ENCODE results near the gene SPINK2. TPM values are rescaled to one million over a fixed set of nuclear protein-coding genes. Genes with fewer than 3 reads are reported as not detected.

The SPINK2 gene, protein sequence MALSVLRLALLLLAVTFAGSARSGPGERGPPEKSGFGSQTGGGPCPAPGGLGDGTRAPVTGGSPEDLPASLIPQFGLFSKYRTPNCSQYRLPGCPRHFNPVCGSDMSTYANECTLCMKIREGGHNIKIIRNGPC
- total RNA-seq (2.0 TPM), polyA plus RNA-seq (10 to 100 TPM in 2 of 4 donors, 1 to 10 TPM in 2; 4.2 to 21.2 (median 9.1) TPM)

- Histone ChIP-seq H3K36me3 (ENCODE audit: control insufficient read depth, insufficient read depth, low read length) (no peaks in the 10 kb centered on the region), H3K9me3 (ENCODE audit: control insufficient read depth in 2 of 2, low read length in 2 of 2) (no peaks in the 10 kb centered on the region), H3K4me1 (ENCODE audit: control insufficient read depth, insufficient read depth, low read length, poor library complexity, severe bottlenecking) (peaks cover 14% of the 10 kb centered on the region), H3K4me3 (ENCODE audit: low read depth, low read length) (peak within 1 kb of the TSS; percentile 72), H3K27me3 (ENCODE audit: control insufficient read depth, insufficient read depth, low read length) (peaks cover 2% of the 10 kb centered on the region), H3K27ac (ENCODE audit: insufficient read depth, low read length, poor library complexity, severe bottlenecking) (no peak within 1 kb of the TSS)
- Mint-ChIP-seq H3K4me1 (peaks cover 5 to 29% (median 15%) of the 10 kb centered on the region in 4 donors), H3K36me3 (peaks cover 3% of the 10 kb centered on the region), H3K4me3 (peak within 1 kb of the TSS; percentile 69 to 88 (median 82)), H3K27me3 (peaks cover 17% of the 10 kb centered on the region), H3K9me3 (no peaks in the 10 kb centered on the region), H3K27ac (peak within 1 kb of the TSS; percentile 44 to 89 (median 55))
- DNase-seq (peak; percentile 55 to 66 (median 60)), ATAC-seq (ENCODE audit: low read depth in 2 of 2) (peak; percentile 72 to 86)
Measured at GRCh38 chr4:56821381-56822243, at the start of gene SPINK2. Gene SPINK2 (minus strand): TSS chr4:56821701. CDS start chr4:56821662, 39 bp downstream.

GRCh38 chr4:56870946-56871345 lies 49.4 kb upstream of the SPINK2 start:
- Mint-ChIP-seq H3K4me3 (no peak overlapping the region), H3K4me1 (peaks cover 0 to 2% (median 0%) of the 10 kb centered on the region in 4 donors)
- ATAC-seq (ENCODE audit: low read depth in 2 of 2): no peak

DNA sequence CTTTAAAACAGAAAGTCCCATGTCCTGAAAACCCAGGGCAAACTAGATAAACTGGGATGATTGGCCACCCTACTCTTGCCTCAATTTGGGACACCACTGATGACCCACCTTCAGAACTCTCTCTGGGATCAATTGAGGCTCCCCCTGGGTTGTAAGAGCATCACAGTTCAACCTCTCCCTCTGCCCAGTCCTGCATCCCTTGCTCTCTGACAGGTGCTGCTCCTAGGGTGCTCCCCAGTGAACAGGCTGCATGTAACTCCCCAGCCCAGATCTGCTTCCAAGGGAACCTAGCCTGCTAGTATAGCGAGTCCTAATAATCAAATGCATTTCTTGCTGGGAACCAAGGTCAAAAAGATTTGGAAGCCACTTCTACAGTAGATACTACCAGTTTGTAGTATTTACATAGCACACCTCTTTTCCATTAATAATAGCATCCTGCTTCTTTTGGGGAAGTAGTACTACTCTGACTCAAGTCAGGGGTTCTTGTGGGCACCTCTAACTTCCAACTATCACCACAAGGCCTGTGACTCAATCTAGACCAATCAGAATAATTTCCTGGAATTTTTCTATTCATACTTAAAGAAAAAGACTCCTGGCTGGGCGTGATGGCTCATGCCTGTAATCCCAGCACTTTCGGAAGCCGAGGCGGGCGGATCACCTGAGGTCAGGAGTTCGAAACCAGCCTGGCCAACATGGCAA lies 42.1 kb upstream of the SPINK2 start:
- DNase-seq (no peak), ATAC-seq (ENCODE audit: low read depth in 2 of 2) (no peak)
- H3K4me1 ChIP-seq (ENCODE audit: control insufficient read depth, insufficient read depth, low read length, poor library complexity, severe bottlenecking): no peaks in the 10 kb centered on the region
- H3K36me3 ChIP-seq (ENCODE audit: control insufficient read depth, insufficient read depth, low read length): no peaks in the 10 kb centered on the region
- H3K27me3 Mint-ChIP-seq: peaks cover 9% of the 10 kb centered on the region
- H3K4me3 Mint-ChIP-seq: no peak overlapping the region
- no peaks in the 10 kb centered on the region for H3K9me3 Mint-ChIP-seq
- H3K27me3 ChIP-seq (ENCODE audit: control insufficient read depth, insufficient read depth, low read length): no peaks in the 10 kb centered on the region
- H3K27ac ChIP-seq (ENCODE audit: insufficient read depth, low read length, poor library complexity, severe bottlenecking): no peak overlapping the region
- no peaks in the 10 kb centered on the region for H3K36me3 Mint-ChIP-seq
- no peak overlapping the region for H3K4me3 ChIP-seq (ENCODE audit: low read depth, low read length)
- peak overlapping the region in 1 of 3 donors; percentile 23 for H3K27ac Mint-ChIP-seq
- no peaks in the 10 kb centered on the region for H3K4me1 Mint-ChIP-seq
- no peaks in the 10 kb centered on the region for H3K9me3 ChIP-seq (ENCODE audit: control insufficient read depth in 2 of 2, low read length in 2 of 2)

More at GRCh38 chr4:56870946-56871345, 49.4 kb upstream of the SPINK2 start:
- Mint-ChIP-seq H3K9me3 (no peaks in the 10 kb centered on the region), H3K27me3 (peaks cover 8% of the 10 kb centered on the region), H3K27ac (no peak overlapping the region), H3K36me3 (no peaks in the 10 kb centered on the region)
- DNase-seq: no peak
- Histone ChIP-seq H3K36me3 (ENCODE audit: control insufficient read depth, insufficient read depth, low read length) (no peaks in the 10 kb centered on the region), H3K4me3 (ENCODE audit: low read depth, low read length) (no peak overlapping the region), H3K27me3 (ENCODE audit: control insufficient read depth, insufficient read depth, low read length) (no peaks in the 10 kb centered on the region), H3K4me1 (ENCODE audit: control insufficient read depth, insufficient read depth, low read length, poor library complexity, severe bottlenecking) (no peaks in the 10 kb centered on the region), H3K9me3 (ENCODE audit: control insufficient read depth in 2 of 2, low read length in 2 of 2) (no peaks in the 10 kb centered on the region), H3K27ac (ENCODE audit: insufficient read depth, low read length, poor library complexity, severe bottlenecking) (no peak overlapping the region)

GRCh38 chr4:56861360-56861759 lies 39.9 kb upstream of the SPINK2 start:
- DNase-seq (no peak), ATAC-seq (ENCODE audit: low read depth in 2 of 2) (no peak)
- no peak overlapping the region for H3K4me3 ChIP-seq (ENCODE audit: low read depth, low read length)
- no peaks in the 10 kb centered on the region for H3K4me1 Mint-ChIP-seq
- no peak overlapping the region for H3K27ac Mint-ChIP-seq
- H3K9me3 ChIP-seq (ENCODE audit: control insufficient read depth in 2 of 2, low read length in 2 of 2): no peaks in the 10 kb centered on the region
- H3K36me3 Mint-ChIP-seq: no peaks in the 10 kb centered on the region
- H3K9me3 Mint-ChIP-seq: no peaks in the 10 kb centered on the region
- H3K27me3 Mint-ChIP-seq: peaks cover 11% of the 10 kb centered on the region
- H3K4me3 Mint-ChIP-seq: no peak overlapping the region
- no peaks in the 10 kb centered on the region for H3K36me3 ChIP-seq (ENCODE audit: control insufficient read depth, insufficient read depth, low read length)
- no peak overlapping the region for H3K27ac ChIP-seq (ENCODE audit: insufficient read depth, low read length, poor library complexity, severe bottlenecking)
- no peaks in the 10 kb centered on the region for H3K27me3 ChIP-seq (ENCODE audit: control insufficient read depth, insufficient read depth, low read length)
- H3K4me1 ChIP-seq (ENCODE audit: control insufficient read depth, insufficient read depth, low read length, poor library complexity, severe bottlenecking): no peaks in the 10 kb centered on the region

DNA sequence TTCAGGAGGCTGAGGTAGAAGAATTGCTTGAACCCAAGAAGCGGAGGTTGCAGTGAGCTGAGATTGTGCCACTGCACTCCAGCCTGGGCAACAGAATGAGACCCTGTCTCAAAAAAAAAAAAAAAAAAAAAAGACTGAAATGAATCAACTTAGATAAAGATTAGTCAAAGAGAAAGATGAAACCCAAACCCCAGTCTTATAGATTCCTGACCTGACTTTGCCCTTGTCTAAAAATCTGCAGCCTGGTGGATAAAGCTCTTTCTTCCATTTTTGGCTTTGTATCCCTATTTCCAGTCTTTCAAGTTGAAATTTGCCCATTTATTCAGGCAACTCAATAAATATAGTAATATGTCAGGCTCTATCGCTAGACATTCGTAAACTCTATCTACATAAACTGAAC lies 39.3 kb upstream of the SPINK2 start:
- H3K27me3 Mint-ChIP-seq: peaks cover 11% of the 10 kb centered on the region
- H3K9me3 Mint-ChIP-seq: no peaks in the 10 kb centered on the region
- H3K4me3 ChIP-seq (ENCODE audit: low read depth, low read length): no peak overlapping the region
- no peaks in the 10 kb centered on the region for H3K4me1 Mint-ChIP-seq
- ATAC-seq (ENCODE audit: low read depth in 2 of 2) (no peak), DNase-seq (no peak)
- no peak overlapping the region for H3K4me3 Mint-ChIP-seq
- no peaks in the 10 kb centered on the region for H3K27me3 ChIP-seq (ENCODE audit: control insufficient read depth, insufficient read depth, low read length)
- H3K4me1 ChIP-seq (ENCODE audit: control insufficient read depth, insufficient read depth, low read length, poor library complexity, severe bottlenecking): no peaks in the 10 kb centered on the region
- no peaks in the 10 kb centered on the region for H3K36me3 Mint-ChIP-seq
- H3K27ac Mint-ChIP-seq: no peak overlapping the region
- no peak overlapping the region for H3K27ac ChIP-seq (ENCODE audit: insufficient read depth, low read length, poor library complexity, severe bottlenecking)
- H3K36me3 ChIP-seq (ENCODE audit: control insufficient read depth, insufficient read depth, low read length): no peaks in the 10 kb centered on the region
- no peaks in the 10 kb centered on the region for H3K9me3 ChIP-seq (ENCODE audit: control insufficient read depth in 2 of 2, low read length in 2 of 2)

DNA sequence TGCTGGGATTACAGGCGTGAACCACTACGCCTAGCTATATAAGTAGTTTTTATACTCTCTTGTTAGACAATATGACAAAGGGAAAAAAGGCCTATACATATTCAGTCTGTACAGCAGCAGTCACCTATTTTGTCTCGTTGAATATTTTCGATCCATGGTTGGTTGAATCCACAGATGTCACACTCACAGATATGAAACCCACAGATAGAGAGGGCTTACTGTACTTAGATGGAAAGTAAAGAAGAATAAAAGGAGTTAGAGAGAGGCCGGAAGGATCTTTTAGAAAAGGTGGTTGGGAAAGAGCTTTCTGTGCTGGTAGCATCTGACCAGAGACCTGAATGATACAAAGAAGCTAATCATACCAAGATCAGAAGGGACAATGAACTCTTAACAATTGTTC lies 38.3 kb upstream of the SPINK2 start:
- H3K4me1 Mint-ChIP-seq: no peaks in the 10 kb centered on the region
- H3K36me3 ChIP-seq (ENCODE audit: control insufficient read depth, insufficient read depth, low read length): no peaks in the 10 kb centered on the region
- H3K4me3 Mint-ChIP-seq: no peak overlapping the region
- H3K36me3 Mint-ChIP-seq: no peaks in the 10 kb centered on the region
- H3K27me3 ChIP-seq (ENCODE audit: control insufficient read depth, insufficient read depth, low read length): no peaks in the 10 kb centered on the region
- H3K4me3 ChIP-seq (ENCODE audit: low read depth, low read length): no peak overlapping the region
- H3K9me3 ChIP-seq (ENCODE audit: control insufficient read depth in 2 of 2, low read length in 2 of 2): no peaks in the 10 kb centered on the region
- no peaks in the 10 kb centered on the region for H3K9me3 Mint-ChIP-seq
- H3K27ac Mint-ChIP-seq: no peak overlapping the region
- ATAC-seq (ENCODE audit: low read depth in 2 of 2) (no peak), DNase-seq (no peak)
- H3K4me1 ChIP-seq (ENCODE audit: control insufficient read depth, insufficient read depth, low read length, poor library complexity, severe bottlenecking): no peaks in the 10 kb centered on the region
- no peak overlapping the region for H3K27ac ChIP-seq (ENCODE audit: insufficient read depth, low read length, poor library complexity, severe bottlenecking)
- peaks cover 11% of the 10 kb centered on the region for H3K27me3 Mint-ChIP-seq

DNA sequence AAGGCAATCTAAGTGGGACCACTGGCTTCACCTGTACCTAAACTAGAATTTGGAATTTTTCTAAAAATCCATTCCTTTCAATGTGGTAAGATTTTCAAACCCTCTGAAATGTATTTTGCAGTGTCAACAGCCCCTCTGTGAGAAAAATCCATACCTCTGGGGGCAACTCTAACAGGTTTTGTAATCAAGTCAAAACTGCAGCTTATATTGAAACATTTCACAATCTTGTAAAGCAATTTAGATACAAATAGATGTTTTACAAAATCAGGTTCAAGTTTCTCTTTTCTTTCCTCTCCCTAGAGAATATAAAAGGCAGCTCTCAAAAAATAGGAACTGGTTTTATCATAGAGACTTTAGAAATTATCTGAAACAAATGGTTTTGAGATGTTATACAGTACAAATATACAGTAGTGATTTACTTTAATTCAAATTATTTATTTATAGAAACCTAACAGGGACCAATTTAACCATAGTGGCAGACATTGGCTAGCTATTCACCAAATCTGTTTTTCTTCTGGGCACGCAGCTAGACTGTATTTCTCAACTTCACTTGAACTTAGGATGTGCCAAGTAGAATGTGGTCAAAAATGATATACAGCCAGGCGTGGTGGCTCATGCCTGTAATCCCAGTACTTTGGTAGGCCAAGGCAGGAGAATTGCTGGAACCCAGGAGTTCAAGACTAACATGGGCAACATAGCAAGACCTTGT lies 36.3 kb upstream of the SPINK2 start:
- DNase-seq (no peak), ATAC-seq (ENCODE audit: low read depth in 2 of 2) (no peak)
- no peaks in the 10 kb centered on the region for H3K36me3 Mint-ChIP-seq
- H3K27ac Mint-ChIP-seq: no peak overlapping the region
- H3K9me3 Mint-ChIP-seq: no peaks in the 10 kb centered on the region
- H3K4me3 ChIP-seq (ENCODE audit: low read depth, low read length): no peak overlapping the region
- no peaks in the 10 kb centered on the region for H3K4me1 ChIP-seq (ENCODE audit: control insufficient read depth, insufficient read depth, low read length, poor library complexity, severe bottlenecking)
- H3K36me3 ChIP-seq (ENCODE audit: control insufficient read depth, insufficient read depth, low read length): no peaks in the 10 kb centered on the region
- no peaks in the 10 kb centered on the region for H3K9me3 ChIP-seq (ENCODE audit: control insufficient read depth in 2 of 2, low read length in 2 of 2)
- no peak overlapping the region for H3K4me3 Mint-ChIP-seq
- no peaks in the 10 kb centered on the region for H3K4me1 Mint-ChIP-seq
- H3K27me3 Mint-ChIP-seq: peaks cover 7% of the 10 kb centered on the region
- H3K27ac ChIP-seq (ENCODE audit: insufficient read depth, low read length, poor library complexity, severe bottlenecking): no peak overlapping the region
- no peaks in the 10 kb centered on the region for H3K27me3 ChIP-seq (ENCODE audit: control insufficient read depth, insufficient read depth, low read length)
